H1 (cell line): ENCODE data around the gene RAI14. TPM values are rescaled to one million over a fixed set of nuclear protein-coding genes. Genes with fewer than 3 reads are reported as not detected.

Experiments used
- CTCF ChIA-PET: fragments of 300-600 bp; sonication (Branson Sonifier 250); formaldehyde crosslinking; loops from one replicate; lab custom pipeline; 2021; ENCODE audit not compliant: partially characterized antibody; lab: Charles Lee
- POLR2A ChIA-PET: fragments of 300-600 bp; sonication (Branson Sonifier 250); formaldehyde crosslinking; loops from one replicate; lab custom pipeline; 2021; ENCODE audit warnings: inconsistent platforms; ENCODE audit not compliant: partially characterized antibody; lab: Charles Lee
- DNase-seq, 2 experiments: peaks; one replicate each; pipeline versions ENCODE4 v3.0.0 to v3.0.0-alpha.2; 2010 to 2022; ENCODE audit warnings: low spot score in 2 of 2, low read depth in 1 of 2, mixed read lengths in 1 of 2
- FAIRE-seq: peaks from 2 replicates; lab custom pipeline; 2011; peaks lifted over from hg19 to GRCh38; lab: Jason Lieb, UNC
- H2AFZ ChIP-seq: 2 replicates; pipeline ENCODE4 v1.8.1; 2012; ENCODE audit warnings: low read length, inconsistent platforms
- H2AK5ac ChIP-seq: 2 replicates; pipeline ENCODE4 v1.6.1; 2013; ENCODE audit warnings: low read depth, low read length
- H2BK120ac ChIP-seq: replicated peaks from 2 replicates; pipeline ENCODE3; 2013; ENCODE audit warnings: low read depth, low read length, inconsistent platforms
- H2BK12ac ChIP-seq: 2 replicates; pipeline ENCODE4 v1.6.1; 2013; ENCODE audit warnings: low read depth, low read length
- H2BK15ac ChIP-seq: 2 replicates; pipeline ENCODE4 v1.6.1; 2013; ENCODE audit warnings: low read length
- H2BK20ac ChIP-seq: 2 replicates; pipeline ENCODE4 v1.6.1; 2013; ENCODE audit warnings: low read length
- H2BK5ac ChIP-seq: 2 replicates; pipeline ENCODE4 v1.6.1; 2013; ENCODE audit warnings: low read depth, low read length
- H3K14ac ChIP-seq: 2 replicates; pipeline ENCODE4 v1.6.1; 2013; ENCODE audit warnings: inconsistent platforms; ENCODE audit not compliant: insufficient read length
- H3K18ac ChIP-seq: 2 replicates; pipeline ENCODE4 v1.6.1; 2013; ENCODE audit warnings: low read length; ENCODE audit errors: extremely low read depth
- H3K23ac ChIP-seq: 2 replicates; pipeline ENCODE4 v1.6.1; 2013; ENCODE audit warnings: inconsistent platforms; ENCODE audit not compliant: insufficient read length
- H3K23me2 ChIP-seq: 2 replicates; pipeline ENCODE4 v1.6.1; 2013; ENCODE audit warnings: low read depth, low read length
- H3K27ac ChIP-seq: 2 replicates; pipeline ENCODE4 v1.6.1; 2011; ENCODE audit warnings: low read depth, low read length, inconsistent platforms
- H3K27me3 ChIP-seq, 4 experiments: replicated peaks in 1 of 4; 1 replicate in 1 of 4; 2 replicates in 3 of 4; pipeline versions ENCODE4 v1.6.1 to v1.8.1; 2011 to 2013; ENCODE audit warnings: low read length in 3 of 4, mild to moderate bottlenecking in 3 of 4, inconsistent platforms in 2 of 4, mixed read lengths in 2 of 4, moderate library complexity in 1 of 4; ENCODE audit not compliant: control insufficient read depth in 3 of 4, insufficient read depth in 3 of 4; ENCODE audit errors: extremely low read depth in 1 of 4
- H3K36me3 ChIP-seq, 4 experiments: 2 replicates each; pipeline versions ENCODE4 v1.6.1 to v1.8.1; 2011 to 2013; ENCODE audit warnings: mild to moderate bottlenecking in 4 of 4, low read length in 3 of 4, moderate library complexity in 2 of 4, control low read depth in 1 of 4, inconsistent platforms in 1 of 4; ENCODE audit not compliant: insufficient read depth in 4 of 4, control insufficient read depth in 2 of 4
- H3K4ac ChIP-seq: replicated peaks from 2 replicates; pipeline ENCODE3; 2013; ENCODE audit warnings: low read length, low read depth, mixed read lengths, inconsistent platforms; ENCODE audit not compliant: insufficient read length
- H3K4me1 ChIP-seq, 4 experiments: replicated peaks in 1 of 4; 1 replicate in 1 of 4; 2 replicates in 3 of 4; pipeline versions ENCODE4 v1.6.1 to v1.8.1; 2011 to 2013; ENCODE audit warnings: low read length in 3 of 4, inconsistent platforms in 2 of 4, mixed read lengths in 1 of 4; ENCODE audit not compliant: insufficient read depth in 4 of 4, control insufficient read depth in 3 of 4
- H3K4me2 ChIP-seq, 2 experiments: 2 replicates each; pipeline versions ENCODE4 v1.6.1 to v1.8.1; 2011 to 2013; ENCODE audit warnings: low read depth in 2 of 2, low read length in 2 of 2, control low read depth in 1 of 2, inconsistent platforms in 1 of 2, mild to moderate bottlenecking in 1 of 2; ENCODE audit not compliant: insufficient read depth in 1 of 2
- H3K4me3 ChIP-seq, 4 experiments: fragments of 200-600, 300-600 bp in 1 of 4; sonication (generic), shearing (Covaris generic), sonication (Bioruptor Twin) in 1 of 4; 2 replicates each; pipeline versions ENCODE4 v1.5.1 to v1.8.1; 2011 to 2016; ENCODE audit warnings: low read length in 4 of 4, low read depth in 3 of 4, control low read depth in 2 of 4, inconsistent platforms in 2 of 4, mild to moderate bottlenecking in 2 of 4, mixed read lengths in 1 of 4, moderate library complexity in 1 of 4; ENCODE audit not compliant: insufficient read depth in 2 of 4; ENCODE audit errors: extremely low read depth in 1 of 4
- H3K56ac ChIP-seq: replicated peaks from 2 replicates; pipeline ENCODE3; 2013; ENCODE audit warnings: low read depth, mild to moderate bottlenecking, mixed read lengths, low read length, inconsistent platforms; ENCODE audit not compliant: insufficient read length
- H3K79me1 ChIP-seq: 2 replicates; pipeline ENCODE4 v1.6.1; 2013; ENCODE audit warnings: low read depth, low read length, control low read depth
- H3K79me2 ChIP-seq, 2 experiments: 2 replicates each; pipeline versions ENCODE4 v1.6.1 to v1.8.1; 2012 to 2013; ENCODE audit warnings: low read length in 2 of 2, mild to moderate bottlenecking in 2 of 2, inconsistent platforms in 1 of 2; ENCODE audit not compliant: insufficient read depth in 2 of 2, control insufficient read depth in 1 of 2
- H3K9ac ChIP-seq, 4 experiments: replicated peaks in 1 of 4; 1 replicate in 1 of 4; 2 replicates in 3 of 4; pipeline versions ENCODE4 v1.6.1 to v1.8.1; 2011 to 2013; ENCODE audit warnings: low read depth in 3 of 4, low read length in 3 of 4, control low read depth in 2 of 4, mild to moderate bottlenecking in 2 of 4, moderate library complexity in 2 of 4, inconsistent platforms in 1 of 4; ENCODE audit errors: extremely low read depth in 1 of 4
- H3K9me3 ChIP-seq, 2 experiments: 2 replicates each; pipeline versions ENCODE4 v1.6.1 to v1.8.1; 2012 to 2013; ENCODE audit warnings: mild to moderate bottlenecking in 2 of 2, moderate library complexity in 2 of 2, control low read depth in 1 of 2, inconsistent platforms in 1 of 2, low read depth in 1 of 2, low read length in 1 of 2, mixed read lengths in 1 of 2; ENCODE audit not compliant: insufficient read depth in 2 of 2
- H4K20me1 ChIP-seq, 2 experiments: replicated peaks in 1 of 2; 2 replicates each; pipeline versions ENCODE3 to v1.8.1; 2011 to 2013; ENCODE audit warnings: inconsistent platforms in 2 of 2, low read length in 2 of 2, mild to moderate bottlenecking in 1 of 2; ENCODE audit not compliant: insufficient read depth in 2 of 2, control insufficient read depth in 1 of 2
- H4K5ac ChIP-seq: 2 replicates; pipeline ENCODE4 v1.6.1; 2013; ENCODE audit warnings: low read length, low read depth, mixed read lengths, inconsistent platforms; ENCODE audit not compliant: insufficient read length
- H4K8ac ChIP-seq: 2 replicates; pipeline ENCODE4 v1.8.0; 2013; ENCODE audit warnings: mild to moderate bottlenecking, moderate library complexity, low read length, inconsistent platforms; ENCODE audit not compliant: insufficient read depth; ENCODE audit errors: extremely low read depth
- H4K91ac ChIP-seq: replicated peaks from 2 replicates; pipeline ENCODE3; 2013; ENCODE audit warnings: low read length, mixed read lengths, inconsistent platforms; ENCODE audit not compliant: insufficient read length
- BACH1 ChIP-seq: IDR thresholded peaks from 2 replicates; pipeline ENCODE4 v1.6.1; 2012; ENCODE audit warnings: low read length, improper control_type of control experiment
- EP300 ChIP-seq, 2 experiments: IDR thresholded peaks; 1 replicate in 1 of 2; 2 replicates in 1 of 2; pipeline ENCODE4 v1.6.1; 2011 to 2012; ENCODE audit warnings: low read depth in 2 of 2, low read length in 2 of 2, mild to moderate bottlenecking in 2 of 2, borderline replicate concordance in 1 of 2, inconsistent platforms in 1 of 2, moderate library complexity in 1 of 2
- JUND ChIP-seq: IDR thresholded peaks from 2 replicates; pipeline ENCODE4 v1.6.1; 2011; ENCODE audit warnings: mild to moderate bottlenecking, improper control_type of control experiment, low read length
- KDM5A ChIP-seq: fragments of 200-600 bp; IDR thresholded peaks from 2 replicates; pipeline ENCODE4 v1.7.1; 2012; ENCODE audit warnings: mild to moderate bottlenecking, low read length, inconsistent platforms, mixed read lengths
- NRF1 ChIP-seq: IDR thresholded peaks from 2 replicates; pipeline ENCODE4 v1.6.1; 2011; ENCODE audit warnings: mild to moderate bottlenecking, low read depth, low read length, improper control_type of control experiment
- POU5F1 ChIP-seq: IDR thresholded peaks from 2 replicates; pipeline ENCODE4 v1.6.1; 2011; ENCODE audit warnings: low read depth, mild to moderate bottlenecking, low read length, moderate library complexity
- WGBS, 2 experiments: shearing (Covaris generic) in 1 of 2; methylation state at CpG; one replicate each; pipeline versions ENCODE4 v1.1.6 to v1.1.7; 2013 to 2015; ENCODE audit warnings: low lambda C conversion rate in 2 of 2, mixed read lengths in 2 of 2, inconsistent platforms in 1 of 2, low coverage in 1 of 2, missing lambda C conversion rate in 1 of 2; ENCODE audit not compliant: insufficient replicate concordance in 2 of 2, insufficient coverage in 1 of 2, insufficient read length in 1 of 2; ENCODE audit errors: extremely low coverage in 1 of 2, missing lambda C conversion rate in 1 of 2; 5-methylcytosine and 5-hydroxymethylcytosine counted together
- polyA plus RNA-seq, 7 experiments: library from polyadenylated mRNA; depleted of rRNA in 3 of 7; stranded (reverse) in 5 of 7; unstranded in 2 of 7; fragments of >200 nt in 5 of 7; fragments of 200-250 nt in 2 of 7; gene quantifications; 1 replicate in 5 of 7; 2 replicates in 1 of 7; 4 replicates in 1 of 7; pipeline versions ENCODE4 v1.2.1 to v1.2.3, GENCODE V29; 2011 to 2013; ENCODE audit warnings: missing spikeins in 2 of 7, mixed read lengths in 2 of 7
- total RNA-seq: library from RNA; stranded (reverse); fragmentation: NEBNext Ultra II Directional; extraction: Animal tissue kit (Norgen Biotek cat#: 25700); gene quantifications from 2 replicates; pipeline ENCODE4 v1.2.1, GENCODE V29; 2021

RAI14 gene
- total and polyA plus RNA-seq, 2 of the 8 experiments (the other 6 are each of a cell fraction or from before 2014, with no cell fraction given), result 48.4 to 210 TPM

- Histone ChIP-seq H3K27me3 (no peaks in the 10 kb centered on the region), H3K14ac (no peak overlapping the region), H4K8ac (no peak overlapping the region), H4K20me1 (no peaks in the 10 kb centered on the region), H2AK5ac (no peak overlapping the region), H3K23me2 (no peaks in the 10 kb centered on the region), H2BK5ac (no peak overlapping the region), H3K79me2 (no peaks in the 10 kb centered on the region), H3K9me3 (no peaks in the 10 kb centered on the region), H2BK20ac (no peak overlapping the region), H3K4me2 (no peak overlapping the region), H3K4me3 (no peak overlapping the region), H3K79me1 (no peaks in the 10 kb centered on the region), H2AFZ (no peak overlapping the region), H3K36me3 (no peaks in the 10 kb centered on the region), H3K18ac (no peak overlapping the region; the same call in 1 of the 2 replicates), H3K4ac (no peak overlapping the region), H3K27ac (no peak overlapping the region), H3K9ac (no peak overlapping the region), H3K56ac (no peak overlapping the region), H4K5ac (no peak overlapping the region), H2BK12ac (no peak overlapping the region), H2BK15ac (no peak overlapping the region), H3K23ac (no peak overlapping the region), H3K4me1 (peaks cover 0 to 8% (median 1%) of the 10 kb centered on the region in 4 experiments; a peak in 2 of 7 replicates), H2BK120ac (no peak overlapping the region), H4K91ac (no peak overlapping the region)
- DNase-seq (no peak), FAIRE-seq (no peak)
- ChIA-PET CTCF (no interaction called here), POLR2A (no interaction called here)
- WGBS, 2 experiments, result 92% methylated on average over 4 of the region's 4 CpGs; no CpG with 5 or more reads in 1 of the 2 experiments
- TF ChIP-seq BACH1, result no peak
- TF ChIP-seq NRF1, result no peak
- no peak for TF ChIP-seq KDM5A
- no peak for TF ChIP-seq EP300 (IDR thresholded peaks at IDR 0.05; ENCODE audit: borderline replicate concordance in 1 of 2, low read depth in 2 of 2, low read length in 2 of 2)
- TF ChIP-seq POU5F1, result no peak
- TF ChIP-seq JUND, result no peak
These were observed 37.6 kb upstream of the RAI14 start for GRCh38 chr5:34618371-34619065.
